ENCODE measurements around the gene HTR6.

- TF ChIP-seq EZH2 (IDR thresholded peaks at IDR 0.05; ENCODE audit: insufficient read depth, poor library complexity, severe bottlenecking) (no peak), EZH2phosphoT487 (IDR thresholded peaks at IDR 0.05; ENCODE audit: insufficient read depth, low read depth) (no peak)
These were observed 29.0 kb upstream of the HTR6 start for GRCh38 chr1:19635646-19636045.
